CD8-positive, alpha-beta memory T cell (primary cell): Measurements from ENCODE around the gene ST14. TPM values are rescaled to one million over a fixed set of nuclear protein-coding genes. Genes with fewer than 3 reads are reported as not detected.

Experiments
- CTCF ChIA-PET: fragments of 350-600 bp; sonication (Branson Sonifier 250); formaldehyde crosslinking; loops from one replicate; lab custom pipeline; 2021; ENCODE audit warnings: antibody characterized with exemption; lab: Charles Lee
- POLR2A ChIA-PET: fragments of 350-600 bp; sonication (Branson Sonifier 250); formaldehyde crosslinking; loops from one replicate; lab custom pipeline; 2021; ENCODE audit warnings: antibody characterized with exemption; lab: Charles Lee
- DNase-seq, 5 donors: peaks; one replicate each; pipeline versions ENCODE4 v3.0.0 to v3.0.0-alpha.2; 2020 to 2022; ENCODE audit warnings: mixed read lengths in 1 of 5
- H3K27ac ChIP-seq: one replicate; pipeline ENCODE4 v1.7.0; 2013; ENCODE audit warnings: low read depth, mild to moderate bottlenecking, low read length, moderate library complexity
- H3K27me3 ChIP-seq: 2 replicates; pipeline ENCODE4 v1.7.0; 2013; ENCODE audit warnings: low read length, mild to moderate bottlenecking; ENCODE audit not compliant: insufficient read depth, poor library complexity, severe bottlenecking
- H3K36me3 ChIP-seq: 2 replicates; pipeline ENCODE4 v1.7.0; 2013; ENCODE audit warnings: mild to moderate bottlenecking, low read length, moderate library complexity; ENCODE audit not compliant: insufficient read depth
- H3K4me1 ChIP-seq: 2 replicates; pipeline ENCODE4 v1.7.0; 2013; ENCODE audit warnings: mild to moderate bottlenecking, low read length, moderate library complexity; ENCODE audit not compliant: insufficient read depth
- H3K4me3 ChIP-seq: 2 replicates; pipeline ENCODE4 v1.7.0; 2013; ENCODE audit warnings: mild to moderate bottlenecking, low read length
- H3K9me3 ChIP-seq: 2 replicates; pipeline ENCODE4 v1.7.0; 2013; ENCODE audit warnings: mild to moderate bottlenecking, low read length
- H3K27ac Mint-ChIP-seq, 8 donors: one replicate each; pipeline ENCODE4 v1.8.0; 2020 to 2021; ENCODE audit warnings: mixed read lengths in 8 of 8, mild to moderate bottlenecking in 6 of 8, inconsistent platforms in 3 of 8, moderate library complexity in 3 of 8
- H3K27me3 Mint-ChIP-seq, 2 donors: one replicate each; pipeline ENCODE4 v1.8.0; 2020 to 2021; ENCODE audit warnings: mixed read lengths in 2 of 2, mild to moderate bottlenecking in 1 of 2, moderate library complexity in 1 of 2
- H3K36me3 Mint-ChIP-seq, 3 donors: one replicate each; pipeline ENCODE4 v1.8.0; 2020 to 2021; ENCODE audit warnings: mixed read lengths in 3 of 3, inconsistent platforms in 1 of 3, mild to moderate bottlenecking in 1 of 3
- H3K4me1 Mint-ChIP-seq, 3 donors: one replicate each; pipeline ENCODE4 v1.8.0; 2020 to 2021; ENCODE audit warnings: mixed read lengths in 3 of 3, inconsistent platforms in 1 of 3, mild to moderate bottlenecking in 1 of 3
- H3K4me3 Mint-ChIP-seq, 7 donors: one replicate each; pipeline ENCODE4 v1.8.0; 2020 to 2021; ENCODE audit warnings: mixed read lengths in 7 of 7, mild to moderate bottlenecking in 6 of 7, moderate library complexity in 4 of 7, inconsistent platforms in 2 of 7
- H3K9me3 Mint-ChIP-seq, 5 donors: one replicate each; pipeline ENCODE4 v1.8.0; 2020 to 2022; ENCODE audit warnings: mixed read lengths in 5 of 5, mild to moderate bottlenecking in 3 of 5, moderate library complexity in 2 of 5, inconsistent platforms in 1 of 5
- polyA plus RNA-seq: library from polyadenylated mRNA; unstranded; fragments of 300-500 nt; fragmentation: Illumina TruSeq; gene quantifications from one replicate; pipeline ENCODE4 v1.2.3, GENCODE V29; 2021
- total RNA-seq, 2 experiments: library from RNA; stranded (reverse); gene quantifications; one replicate each; pipeline ENCODE4 v1.2.3, GENCODE V29; 2021

ST14 gene
- total and polyA plus RNA-seq, 3 experiments from 2014 or later = 0.18 to 0.35 TPM; not detected in 1

GRCh38 chr11:130209954-130210854 is 50.6 kb downstream of the ST14 start:
- no peak overlapping the region for H3K4me3 ChIP-seq
- Mint-ChIP-seq H3K27ac (no peak overlapping the region), H3K9me3 (no peaks in the 10 kb centered on the region), H3K36me3 (no peaks in the 10 kb centered on the region), H3K27me3 (peaks cover 11 to 16% of the 10 kb centered on the region in 2 donors), H3K4me1 (peaks cover 0 to 2% (median 0%) of the 10 kb centered on the region in 3 donors), H3K4me3 (no peak overlapping the region)
- CTCF ChIA-PET = interaction anchor here (1.2 kb wide), 2 partner anchors 15 to 652 kb away, joined by 3 to 4 read pairs; no protein-coding TSS in a partner anchor
- POLR2A ChIA-PET = no interaction called here
- peaks cover 8% of the 10 kb centered on the region for H3K4me1 ChIP-seq
- no peaks in the 10 kb centered on the region for H3K27me3 ChIP-seq
- no peak for DNase-seq
- H3K36me3 ChIP-seq = no peaks in the 10 kb centered on the region
- no peak overlapping the region for H3K27ac ChIP-seq
- H3K9me3 ChIP-seq = no peaks in the 10 kb centered on the region

DNA sequence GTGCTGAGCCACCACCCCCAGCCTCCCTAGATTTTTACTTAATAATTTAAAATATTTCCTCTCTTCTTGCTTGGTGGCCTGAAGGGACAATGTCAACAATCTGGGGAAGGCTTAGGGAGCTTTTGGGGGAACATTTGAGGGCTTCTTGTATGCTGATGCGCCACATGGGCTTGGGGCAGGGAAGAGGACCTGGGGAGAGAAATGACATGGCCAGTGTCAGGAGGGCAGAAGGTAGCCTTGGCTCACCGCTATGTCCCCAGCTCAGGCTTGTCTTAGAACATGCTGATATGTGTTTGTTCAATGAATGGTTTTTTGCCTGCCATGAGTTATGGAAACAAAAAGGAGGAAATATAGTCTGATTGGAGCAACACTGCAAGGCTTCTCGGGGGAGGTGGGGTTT is 51.6 kb downstream of the ST14 start:
- H3K4me3 ChIP-seq = no peak overlapping the region
- no peaks in the 10 kb centered on the region for H3K36me3 Mint-ChIP-seq
- DNase-seq = no peak
- no peak overlapping the region for H3K27ac ChIP-seq
- H3K36me3 ChIP-seq = no peaks in the 10 kb centered on the region
- ChIA-PET CTCF (interaction anchor here (1.2 kb wide), 1 partner anchor 651 kb away, joined by 3 read pairs; no protein-coding TSS in a partner anchor), POLR2A (no interaction called here)
- H3K4me1 ChIP-seq = peaks cover 8% of the 10 kb centered on the region
- no peak overlapping the region for H3K27ac Mint-ChIP-seq
- H3K4me1 Mint-ChIP-seq = peaks cover 0 to 2% (median 0%) of the 10 kb centered on the region in 3 donors
- H3K27me3 ChIP-seq = no peaks in the 10 kb centered on the region
- no peaks in the 10 kb centered on the region for H3K9me3 ChIP-seq
- no peak overlapping the region for H3K4me3 Mint-ChIP-seq
- H3K27me3 Mint-ChIP-seq = peaks cover 11 to 16% of the 10 kb centered on the region in 2 donors
- H3K9me3 Mint-ChIP-seq = no peaks in the 10 kb centered on the region

DNA sequence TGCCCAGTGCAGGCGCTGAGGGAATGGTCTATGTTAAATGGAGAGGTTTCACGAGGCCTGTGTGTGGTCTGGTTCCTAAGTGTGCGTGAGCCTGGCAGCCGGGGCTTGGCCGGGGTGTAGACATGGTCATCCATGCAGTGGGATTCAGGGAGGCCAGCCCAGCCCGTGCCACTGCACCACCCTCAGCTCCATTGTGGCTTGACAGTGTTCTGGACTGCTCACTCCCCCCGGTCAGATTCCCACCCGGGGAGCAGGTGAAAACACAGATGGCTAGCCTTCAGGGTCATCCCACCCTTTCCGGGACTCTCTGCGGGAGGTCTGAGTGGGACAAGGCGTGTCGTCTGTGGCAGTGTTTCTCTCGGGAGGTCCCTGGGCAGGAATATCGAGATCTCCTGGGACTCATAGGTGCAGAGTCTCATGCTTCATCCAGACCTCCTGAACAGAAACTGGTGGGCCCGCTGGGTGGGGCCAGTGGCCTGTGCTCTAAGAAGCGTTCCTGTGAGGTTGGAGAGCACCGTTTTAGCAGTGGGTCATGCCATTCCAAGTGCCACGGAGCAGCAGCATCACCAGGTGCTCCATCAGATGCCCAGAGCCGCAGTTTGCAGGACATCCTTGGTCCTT is 52.3 kb downstream of the ST14 start:
- Histone ChIP-seq H3K9me3 (no peaks in the 10 kb centered on the region), H3K36me3 (no peaks in the 10 kb centered on the region), H3K4me1 (peaks cover 8% of the 10 kb centered on the region), H3K27ac (no peak overlapping the region), H3K4me3 (no peak overlapping the region), H3K27me3 (no peaks in the 10 kb centered on the region)
- Mint-ChIP-seq H3K4me1 (peaks cover 0 to 2% (median 0%) of the 10 kb centered on the region in 3 donors), H3K9me3 (no peaks in the 10 kb centered on the region), H3K27me3 (peaks cover 11 to 15% of the 10 kb centered on the region in 2 donors), H3K4me3 (no peak overlapping the region), H3K36me3 (no peaks in the 10 kb centered on the region), H3K27ac (no peak overlapping the region)
- no peak for DNase-seq
- POLR2A ChIA-PET = no interaction called here
- CTCF ChIA-PET = interaction anchor here (1.0 to 1.6 kb wide), 8 partner anchors 17 to 650 kb away, joined by 3 to 14 read pairs (median 4); no protein-coding TSS in a partner anchor

DNA sequence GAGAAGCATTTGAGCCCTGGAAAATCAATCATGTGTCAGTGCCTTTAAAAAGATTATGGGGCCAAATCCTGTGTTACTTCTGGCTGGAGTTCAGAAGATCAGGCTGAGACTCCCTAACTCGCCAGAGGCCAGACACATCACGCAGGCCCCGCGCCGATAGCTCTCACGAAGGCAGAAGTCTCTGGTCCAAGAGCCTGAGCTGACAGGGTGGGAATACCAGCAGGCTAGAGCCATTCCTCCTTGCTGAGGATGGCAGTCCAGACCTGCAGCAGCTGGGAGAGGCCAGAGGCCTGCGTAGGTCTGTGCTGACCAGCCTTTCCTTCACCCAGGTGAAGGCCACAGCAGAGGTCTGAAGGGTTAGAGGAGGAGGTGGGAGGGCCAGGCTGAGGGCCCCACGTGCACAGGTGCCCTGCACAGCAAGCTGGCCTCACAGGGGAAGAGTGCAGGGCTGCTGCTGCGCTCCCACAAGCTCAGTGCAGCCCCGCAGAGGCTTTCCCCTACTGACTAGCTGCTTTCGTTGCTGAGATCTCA is 52.9 kb downstream of the ST14 start:
- no peaks in the 10 kb centered on the region for H3K36me3 ChIP-seq
- no peaks in the 10 kb centered on the region for H3K27me3 ChIP-seq
- no peak for DNase-seq
- ChIA-PET POLR2A (no interaction called here), CTCF (interaction anchor here (0.7 to 1.6 kb wide), 20 partner anchors 9 to 682 kb away, joined by 3 to 14 read pairs (median 4); no protein-coding TSS in a partner anchor)
- no peaks in the 10 kb centered on the region for H3K36me3 Mint-ChIP-seq
- H3K4me1 ChIP-seq = peaks cover 8% of the 10 kb centered on the region
- no peak overlapping the region for H3K27ac Mint-ChIP-seq
- no peak overlapping the region for H3K4me3 ChIP-seq
- H3K27me3 Mint-ChIP-seq = peaks cover 11 to 15% of the 10 kb centered on the region in 2 donors
- H3K9me3 Mint-ChIP-seq = no peaks in the 10 kb centered on the region
- H3K27ac ChIP-seq = no peak overlapping the region
- no peak overlapping the region for H3K4me3 Mint-ChIP-seq
- H3K9me3 ChIP-seq = no peaks in the 10 kb centered on the region
- H3K4me1 Mint-ChIP-seq = peaks cover 0 to 2% (median 0%) of the 10 kb centered on the region in 3 donors

DNA sequence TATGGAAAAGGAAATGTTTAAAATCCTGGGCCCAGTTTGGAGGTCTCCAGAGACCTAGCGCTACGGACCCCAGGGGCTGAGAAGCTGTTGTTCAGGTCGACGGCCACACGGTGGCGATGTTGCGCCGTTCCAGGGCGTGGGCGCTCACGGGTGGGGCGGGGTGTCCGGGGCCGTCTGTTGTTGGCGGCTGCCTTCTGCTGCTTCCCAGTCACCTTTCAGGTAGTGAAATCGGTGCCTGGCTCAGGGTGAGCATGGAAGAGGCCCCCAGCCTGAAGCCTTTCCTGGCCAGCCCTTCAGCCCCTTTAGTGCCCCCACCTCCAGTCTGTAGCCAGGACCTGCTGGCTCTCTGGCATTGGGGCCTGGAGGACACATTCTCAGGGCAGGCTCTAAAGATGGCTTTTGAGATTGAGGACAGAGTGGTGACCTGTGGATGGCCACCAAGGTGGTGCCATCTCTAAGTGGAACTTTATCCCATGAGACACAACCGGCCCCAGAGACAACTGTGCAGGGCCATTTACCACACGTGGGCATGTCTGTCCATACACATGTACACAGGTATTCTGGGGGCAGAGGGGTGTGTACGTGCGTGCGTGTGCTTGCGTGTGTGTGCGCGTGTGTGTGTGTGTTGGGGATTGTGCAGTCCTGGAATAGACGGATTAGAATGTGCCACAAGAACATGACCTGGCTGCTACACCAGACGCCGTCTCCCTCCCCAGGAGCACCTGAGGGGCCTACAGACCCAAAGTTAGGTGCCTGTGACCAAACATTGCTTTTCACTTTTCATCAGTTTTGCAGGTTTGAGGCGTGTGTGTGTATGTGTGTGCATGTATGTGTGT is 53.8 kb downstream of the ST14 start:
- Mint-ChIP-seq H3K27me3 (peaks cover 11 to 15% of the 10 kb centered on the region in 2 donors), H3K9me3 (no peaks in the 10 kb centered on the region), H3K27ac (peak overlapping the region in 1 of 8 donors; percentile 76), H3K4me3 (no peak overlapping the region), H3K36me3 (no peaks in the 10 kb centered on the region), H3K4me1 (peaks cover 0 to 2% (median 0%) of the 10 kb centered on the region in 3 donors)
- ChIA-PET POLR2A (no interaction called here), CTCF (interaction anchor here (0.7 to 1.6 kb wide), 19 partner anchors 8 to 681 kb away, joined by 3 to 14 read pairs (median 4); no protein-coding TSS in a partner anchor)
- no peaks in the 10 kb centered on the region for H3K27me3 ChIP-seq
- peaks cover 8% of the 10 kb centered on the region for H3K4me1 ChIP-seq
- no peaks in the 10 kb centered on the region for H3K9me3 ChIP-seq
- no peaks in the 10 kb centered on the region for H3K36me3 ChIP-seq
- H3K4me3 ChIP-seq = no peak overlapping the region
- peak; percentile 55 to 74 (median 59) for DNase-seq
- no peak overlapping the region for H3K27ac ChIP-seq

GRCh38 chr11:130213979-130214281 is 54.3 kb downstream of the ST14 start:
- DNase-seq = no peak
- Mint-ChIP-seq H3K4me1 (peaks cover 0 to 2% (median 0%) of the 10 kb centered on the region in 3 donors), H3K9me3 (no peaks in the 10 kb centered on the region), H3K36me3 (no peaks in the 10 kb centered on the region), H3K27ac (peak overlapping the region in 1 of 8 donors; percentile 72), H3K4me3 (no peak overlapping the region), H3K27me3 (peaks cover 11 to 15% of the 10 kb centered on the region in 2 donors)
- H3K27me3 ChIP-seq = no peaks in the 10 kb centered on the region
- no peak overlapping the region for H3K27ac ChIP-seq
- ChIA-PET POLR2A (no interaction called here), CTCF (no interaction called here)
- no peak overlapping the region for H3K4me3 ChIP-seq
- H3K9me3 ChIP-seq = no peaks in the 10 kb centered on the region
- peaks cover 8% of the 10 kb centered on the region for H3K4me1 ChIP-seq
- H3K36me3 ChIP-seq = no peaks in the 10 kb centered on the region

- Mint-ChIP-seq H3K4me3 (no peak overlapping the region), H3K27me3 (peaks cover 7 to 15% of the 10 kb centered on the region in 2 donors), H3K9me3 (no peaks in the 10 kb centered on the region), H3K36me3 (no peaks in the 10 kb centered on the region), H3K27ac (no peak overlapping the region), H3K4me1 (peaks cover 0 to 2% (median 0%) of the 10 kb centered on the region in 3 donors)
- DNase-seq = no peak
- no peaks in the 10 kb centered on the region for H3K9me3 ChIP-seq
- no peak overlapping the region for H3K27ac ChIP-seq
- no peak overlapping the region for H3K4me3 ChIP-seq
- H3K36me3 ChIP-seq = no peaks in the 10 kb centered on the region
- POLR2A ChIA-PET = no interaction called here
- no peaks in the 10 kb centered on the region for H3K27me3 ChIP-seq
- CTCF ChIA-PET = no interaction called here
- peaks cover 8% of the 10 kb centered on the region for H3K4me1 ChIP-seq
These were observed 55.4 kb downstream of the ST14 start for GRCh38 chr11:130214861-130215530.
